ENCODE data around the gene CDK8.
A peak's percentile ranks its signal among the peaks of the same experiment; 100 is the strongest.

The CDK8 gene

GRCh38 chr13:26348966-26349365 lies 95.0 kb downstream of the CDK8 start:
- no peak overlapping the region for H3K4me3 ChIP-seq (ENCODE audit: low read depth, low read length)
- TF ChIP-seq, protein P1, sequence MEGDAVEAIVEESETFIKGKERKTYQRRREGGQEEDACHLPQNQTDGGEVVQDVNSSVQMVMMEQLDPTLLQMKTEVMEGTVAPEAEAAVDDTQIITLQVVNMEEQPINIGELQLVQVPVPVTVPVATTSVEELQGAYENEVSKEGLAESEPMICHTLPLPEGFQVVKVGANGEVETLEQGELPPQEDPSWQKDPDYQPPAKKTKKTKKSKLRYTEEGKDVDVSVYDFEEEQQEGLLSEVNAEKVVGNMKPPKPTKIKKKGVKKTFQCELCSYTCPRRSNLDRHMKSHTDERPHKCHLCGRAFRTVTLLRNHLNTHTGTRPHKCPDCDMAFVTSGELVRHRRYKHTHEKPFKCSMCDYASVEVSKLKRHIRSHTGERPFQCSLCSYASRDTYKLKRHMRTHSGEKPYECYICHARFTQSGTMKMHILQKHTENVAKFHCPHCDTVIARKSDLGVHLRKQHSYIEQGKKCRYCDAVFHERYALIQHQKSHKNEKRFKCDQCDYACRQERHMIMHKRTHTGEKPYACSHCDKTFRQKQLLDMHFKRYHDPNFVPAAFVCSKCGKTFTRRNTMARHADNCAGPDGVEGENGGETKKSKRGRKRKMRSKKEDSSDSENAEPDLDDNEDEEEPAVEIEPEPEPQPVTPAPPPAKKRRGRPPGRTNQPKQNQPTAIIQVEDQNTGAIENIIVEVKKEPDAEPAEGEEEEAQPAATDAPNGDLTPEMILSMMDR (IDR thresholded peaks at IDR 0.05; ENCODE audit: low read depth, low read length) = no peak

GRCh38 chr13:26362261-26362660 lies 108.3 kb downstream of the CDK8 start:
- H3K4me3 ChIP-seq (ENCODE audit: low read depth, low read length) = no peak overlapping the region
- TF ChIP-seq, protein P1 (IDR thresholded peaks at IDR 0.05; ENCODE audit: low read depth, low read length) = no peak

DNA sequence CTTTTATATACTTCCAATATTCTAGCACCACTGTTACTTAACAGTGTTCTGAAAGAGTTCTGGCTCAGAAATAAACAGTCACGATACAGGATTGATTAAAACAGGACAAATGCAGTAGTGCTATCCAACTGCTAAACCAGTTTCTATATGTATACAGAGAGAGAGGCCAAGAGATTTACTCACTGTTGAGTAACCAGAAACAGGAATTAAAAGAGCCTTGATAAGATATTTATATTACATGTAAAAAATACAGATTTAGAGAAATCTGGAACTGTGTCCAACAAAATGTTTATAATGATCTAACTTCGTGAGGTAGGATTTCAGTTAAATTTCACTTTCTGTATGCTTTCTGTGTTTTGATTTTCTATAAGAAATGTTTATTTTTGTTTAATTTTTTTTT lies 116.6 kb downstream of the CDK8 start:
- TF ChIP-seq, protein P1 (IDR thresholded peaks at IDR 0.05; ENCODE audit: low read depth, low read length) = no peak
- H3K4me3 ChIP-seq (ENCODE audit: low read depth, low read length) = no peak overlapping the region

- TF ChIP-seq, protein P1 (IDR thresholded peaks at IDR 0.05; ENCODE audit: low read depth, low read length) = no peak
- no peak overlapping the region for H3K4me3 ChIP-seq (ENCODE audit: low read depth, low read length)
Observed at GRCh38 chr13:26372747-26373146, 118.8 kb downstream of the CDK8 start.

- TF ChIP-seq, protein P1 (IDR thresholded peaks at IDR 0.05; ENCODE audit: low read depth, low read length) = no peak
Observed at GRCh38 chr13:26376430-26376829, 122.5 kb downstream of the CDK8 start.

DNA sequence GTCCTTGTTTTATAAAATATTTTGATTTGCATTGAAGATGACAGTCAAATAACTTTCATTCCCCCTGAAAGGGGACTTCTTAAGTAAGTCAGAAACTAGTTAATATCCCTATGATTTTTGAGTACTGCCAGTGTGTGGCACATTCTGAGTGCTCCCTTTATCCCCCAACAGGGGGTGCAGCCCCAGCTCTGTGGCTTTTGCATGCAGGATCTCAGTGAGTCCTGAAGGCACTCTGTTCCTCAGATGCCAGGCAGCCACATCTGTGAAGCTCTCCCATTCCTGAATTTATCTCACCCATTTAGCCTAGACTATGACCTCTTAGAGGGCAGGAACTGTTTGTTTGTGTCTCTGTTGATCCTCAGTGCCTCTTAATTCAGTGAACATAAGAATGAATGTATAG lies 123.1 kb downstream of the CDK8 start:
- TF ChIP-seq, protein P1 (IDR thresholded peaks at IDR 0.05; ENCODE audit: low read depth, low read length) = 0 out of 2 replicates have a peak, but pooled peaks have one; percentile 22
- no peak overlapping the region for H3K4me3 ChIP-seq (ENCODE audit: low read depth, low read length)

More at GRCh38 chr13:26376430-26376829, 122.5 kb downstream of the CDK8 start:
- no peak overlapping the region for H3K4me3 ChIP-seq (ENCODE audit: low read depth, low read length)

- no peak overlapping the region for H3K4me3 ChIP-seq (ENCODE audit: low read depth, low read length)
- TF ChIP-seq, protein P1 (IDR thresholded peaks at IDR 0.05; ENCODE audit: low read depth, low read length) = no peak
Observed at GRCh38 chr13:26378116-26378515, 124.2 kb downstream of the CDK8 start.

All from WI38 (cell line).